Measurements from ENCODE around the gene TAS2R30. TPM values are rescaled to one million over a fixed set of nuclear protein-coding genes. Genes with fewer than 3 reads are reported as not detected.
"Not testable (repeated sequence)": the region's sequence is repeated elsewhere in the genome, so short reads cannot be mapped to it uniquely, and the experiment has no call there.

TAS2R30 gene
- polyA plus RNA-seq, 6 donors from 2014 or later = not detected

DNA sequence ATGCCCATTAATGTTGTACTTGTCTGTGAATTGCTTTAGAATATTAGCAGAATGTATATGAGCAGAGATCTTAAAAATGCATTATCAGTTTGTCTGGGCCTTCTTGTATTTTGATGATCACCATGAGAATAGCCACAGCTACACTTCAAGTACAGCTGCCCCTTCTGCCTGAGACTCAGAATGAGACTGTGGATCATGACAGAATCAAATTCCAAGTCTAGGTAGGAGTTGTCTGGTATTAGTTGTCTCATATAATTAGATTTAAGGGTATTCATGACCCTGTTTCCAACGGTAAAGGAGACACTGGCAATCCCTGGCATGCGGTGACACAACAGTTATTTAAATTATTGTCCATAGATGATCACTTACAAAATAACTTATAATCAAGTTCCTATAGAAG lies 18.3 kb upstream of the TAS2R30 start:
- peaks cover 7 to 13% (median 8%) of the 10 kb centered on the region in 3 donors for H3K4me1 Mint-ChIP-seq
- H3K4me3 Mint-ChIP-seq = no peak overlapping the region
- peaks cover 16 to 18% of the 10 kb centered on the region in 2 donors for H3K36me3 Mint-ChIP-seq
- H3K27me3 Mint-ChIP-seq = no peaks in the 10 kb centered on the region
- no peak overlapping the region for H3K27ac Mint-ChIP-seq
- DNase-seq (no peak), ATAC-seq (ENCODE audit: low read depth in 2 of 2) (no peak)
- peaks cover 4 to 25% (median 12%) of the 10 kb centered on the region in 7 donors for H3K9me3 Mint-ChIP-seq

DNA sequence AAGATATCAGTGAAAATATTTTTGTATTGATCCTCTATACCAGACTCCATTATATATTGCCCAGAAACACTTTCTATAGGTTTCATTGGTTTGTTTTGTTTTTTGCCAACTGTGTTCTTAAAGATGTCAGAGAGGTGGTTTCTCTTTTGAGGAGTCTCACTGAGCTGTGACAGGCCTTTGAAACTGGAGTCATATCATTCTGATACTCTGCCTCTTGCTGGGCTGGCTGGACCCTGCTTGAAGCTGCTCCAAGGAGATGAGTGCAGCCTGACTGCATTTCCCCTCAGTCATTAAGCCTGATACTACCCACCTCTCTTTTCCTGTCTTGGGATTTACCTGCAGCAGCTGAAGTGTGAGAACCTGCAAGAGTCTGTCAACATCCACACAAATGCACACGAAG lies 16.4 kb upstream of the TAS2R30 start:
- Mint-ChIP-seq H3K4me1 (peaks cover 6 to 9% (median 7%) of the 10 kb centered on the region in 3 donors), H3K9me3 (peaks cover 0 to 18% (median 7%) of the 10 kb centered on the region in 7 donors), H3K36me3 (peaks cover 8 to 11% of the 10 kb centered on the region in 2 donors), H3K27me3 (no peaks in the 10 kb centered on the region), H3K27ac (peak overlapping the region in 2 of 6 donors; percentile 8 to 9), H3K4me3 (no peak overlapping the region)
- DNase-seq (no peak), ATAC-seq (ENCODE audit: low read depth in 2 of 2) (no peak)

DNA sequence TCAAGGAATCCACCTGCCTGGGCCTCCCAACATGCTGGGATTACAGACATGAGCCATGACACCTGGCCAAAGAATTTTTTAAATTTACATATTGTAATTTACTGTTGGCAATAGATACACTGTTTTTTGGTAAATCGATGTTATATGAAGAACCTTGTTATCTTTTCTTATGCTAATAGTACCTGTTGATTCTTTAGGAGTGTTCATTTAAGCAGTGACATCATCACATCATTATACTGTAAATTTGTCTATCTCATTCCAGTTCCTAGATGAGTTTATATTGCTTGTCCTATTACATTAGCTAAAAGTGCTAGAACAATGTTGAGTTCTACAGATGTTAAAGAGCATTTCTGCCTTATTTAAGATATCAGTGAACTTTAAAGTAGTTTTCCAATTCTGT lies 13.0 kb upstream of the TAS2R30 start:
- no peak for DNase-seq
- H3K4me3 Mint-ChIP-seq = no peak overlapping the region

DNA sequence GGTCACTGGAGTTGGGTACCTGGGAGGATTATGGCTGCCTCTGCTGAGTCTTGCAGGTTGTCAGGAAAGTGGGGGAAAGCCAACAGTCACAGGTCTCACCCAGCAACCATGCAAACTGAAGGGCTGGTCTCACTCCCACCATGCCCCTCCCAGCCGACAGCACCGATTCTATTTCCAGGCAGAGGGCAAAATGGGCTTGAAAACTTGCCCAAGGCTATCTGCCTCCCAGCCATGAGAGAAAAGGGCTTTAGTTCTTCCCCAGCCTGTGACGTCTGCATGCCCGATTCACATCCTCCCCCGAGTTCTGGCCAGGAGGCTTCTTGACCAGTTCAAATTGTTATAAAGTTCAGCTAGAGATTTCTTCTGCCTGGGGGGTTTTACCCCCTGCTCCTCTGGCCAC lies 9.9 kb upstream of the TAS2R30 start:
- Mint-ChIP-seq H3K36me3 (peaks cover 13 to 23% of the 10 kb centered on the region in 2 donors), H3K27me3 (no peaks in the 10 kb centered on the region), H3K4me3 (no peak overlapping the region)

More for the DNA sequence above, 13.0 kb upstream of the TAS2R30 start:
- peaks cover 15 to 23% of the 10 kb centered on the region in 2 donors for H3K36me3 Mint-ChIP-seq
- ATAC-seq (ENCODE audit: low read depth in 2 of 2) = no peak
- H3K27ac Mint-ChIP-seq = peak overlapping the region in 2 of 6 donors; percentile 26 to 85
- peaks cover 8 to 28% (median 19%) of the 10 kb centered on the region in 7 donors for H3K9me3 Mint-ChIP-seq
- H3K4me1 Mint-ChIP-seq = peaks cover 12 to 18% (median 17%) of the 10 kb centered on the region in 3 donors
- H3K27me3 Mint-ChIP-seq = no peaks in the 10 kb centered on the region

DNA sequence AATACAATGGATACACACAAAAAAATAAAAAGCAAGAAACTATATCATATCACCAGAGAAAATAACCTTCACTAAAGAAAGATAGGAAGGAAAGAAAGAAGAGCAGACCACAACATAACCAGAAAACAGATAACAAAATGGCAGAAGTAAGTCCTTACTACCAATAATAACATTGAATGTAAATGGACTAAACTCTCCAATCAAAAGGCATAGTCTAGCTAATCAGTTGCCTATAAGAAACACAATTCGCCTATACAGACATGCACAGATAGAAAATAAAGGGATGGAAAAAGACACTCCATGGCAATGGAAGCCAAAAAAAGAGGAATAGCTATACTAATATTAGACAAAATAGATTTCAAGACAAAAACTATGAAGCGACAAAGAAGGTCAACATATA lies 8.9 kb upstream of the TAS2R30 start:
- ATAC-seq (ENCODE audit: low read depth in 2 of 2) = no peak
- Mint-ChIP-seq H3K9me3 (peaks cover 6 to 27% (median 17%) of the 10 kb centered on the region in 7 donors), H3K27me3 (no peaks in the 10 kb centered on the region), H3K36me3 (peaks cover 13 to 23% of the 10 kb centered on the region in 2 donors), H3K4me1 (peaks cover 20 to 28% (median 21%) of the 10 kb centered on the region in 3 donors), H3K4me3 (no peak overlapping the region), H3K27ac (peak overlapping the region in 2 of 6 donors; percentile 6 to 8)
- DNase-seq = no peak

More for the DNA sequence above, 9.9 kb upstream of the TAS2R30 start:
- Mint-ChIP-seq H3K27ac (peak overlapping the region in 2 of 6 donors; percentile 20 to 42), H3K4me1 (peaks cover 20 to 25% (median 21%) of the 10 kb centered on the region in 3 donors), H3K9me3 (peaks cover 8 to 28% (median 17%) of the 10 kb centered on the region in 7 donors)
- ATAC-seq (ENCODE audit: low read depth in 2 of 2) (no peak), DNase-seq (no peak)

DNA sequence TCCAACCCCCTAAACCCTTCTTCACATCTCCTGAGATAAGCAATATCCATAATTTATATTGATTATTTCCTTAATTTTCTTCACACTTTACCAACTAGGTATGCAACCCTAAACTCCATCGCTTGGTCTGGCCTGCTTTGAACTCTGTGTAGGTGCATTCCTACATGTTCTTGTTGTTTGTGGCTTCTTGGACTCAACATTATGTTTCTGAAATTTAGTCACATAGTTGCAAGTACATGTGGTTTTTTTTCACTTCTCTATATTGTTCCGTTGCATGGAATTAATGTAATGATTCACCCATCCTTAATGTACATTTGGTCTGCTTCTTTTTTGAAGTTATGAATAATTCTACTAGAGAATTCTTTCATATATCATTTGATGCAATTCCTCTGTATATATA lies 1.6 kb upstream of the TAS2R30 start:
- Mint-ChIP-seq H3K27me3 (no peaks in the 10 kb centered on the region), H3K9me3 (no peaks in the 10 kb centered on the region), H3K27ac (peak overlapping the region in 1 of 6 donors; percentile 75), H3K36me3 (peaks cover 0 to 28% of the 10 kb centered on the region in 2 donors), H3K4me3 (no peak overlapping the region), H3K4me1 (peaks cover 4 to 25% (median 16%) of the 10 kb centered on the region in 3 donors)
- ATAC-seq (ENCODE audit: low read depth in 2 of 2) (no peak), DNase-seq (no peak)

DNA sequence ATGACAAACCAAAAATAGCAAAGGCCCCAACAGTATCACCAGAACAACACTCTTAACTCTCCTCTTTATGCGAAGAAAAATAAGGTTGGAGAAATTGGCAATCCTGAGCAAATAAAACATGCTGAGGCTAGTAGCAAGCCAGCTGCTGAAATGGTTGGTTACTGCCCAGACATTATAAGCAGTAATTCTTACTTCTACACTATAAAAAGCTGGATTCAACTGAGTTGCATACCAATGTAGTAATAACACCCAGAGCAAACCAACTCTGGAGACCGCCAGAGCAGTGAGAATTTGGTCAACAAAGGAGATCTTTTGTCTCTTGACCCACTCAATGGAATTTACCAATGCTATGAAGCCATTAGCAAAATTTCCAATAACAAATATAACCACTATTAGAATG lies 628 bp downstream of the TAS2R30 start:
- H3K36me3 Mint-ChIP-seq = peaks cover 0 to 28% of the 10 kb centered on the region in 2 donors
- H3K4me1 Mint-ChIP-seq = peaks cover 9 to 26% (median 25%) of the 10 kb centered on the region in 3 donors
- no peaks in the 10 kb centered on the region for H3K9me3 Mint-ChIP-seq
- peak overlapping the region in 1 of 6 donors; percentile 2 for H3K27ac Mint-ChIP-seq
- ATAC-seq (ENCODE audit: low read depth in 2 of 2) (no peak), DNase-seq (no peak)
- H3K4me3 Mint-ChIP-seq = no peak overlapping the region
- no peaks in the 10 kb centered on the region for H3K27me3 Mint-ChIP-seq

DNA sequence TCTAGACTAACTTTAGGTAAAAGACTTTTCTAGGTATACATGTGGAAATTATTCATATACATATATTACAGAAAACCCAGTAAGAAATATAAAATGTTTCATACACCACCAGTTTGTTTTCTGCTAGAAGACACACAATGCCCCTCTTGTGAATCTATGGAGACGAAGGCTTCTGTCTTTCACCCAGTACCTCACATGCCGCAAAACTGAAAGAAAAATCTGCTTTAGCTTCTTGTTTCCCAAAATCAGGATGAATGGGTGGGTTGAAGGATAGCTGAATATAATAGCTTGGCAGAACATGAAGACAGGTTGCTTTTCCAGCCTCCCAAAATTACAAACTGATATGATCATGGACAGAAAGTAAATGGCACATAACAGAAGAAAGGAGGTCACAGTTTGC lies 1.3 kb downstream of the TAS2R30 start:
- Mint-ChIP-seq H3K27me3 (no peaks in the 10 kb centered on the region), H3K9me3 (no peaks in the 10 kb centered on the region), H3K4me3 (no peak overlapping the region), H3K36me3 (peaks cover 0 to 32% of the 10 kb centered on the region in 2 donors), H3K27ac (peak overlapping the region in 2 of 6 donors; percentile 2 to 53), H3K4me1 (peaks cover 9 to 26% (median 25%) of the 10 kb centered on the region in 3 donors)
- no peak for DNase-seq
- no peak for ATAC-seq (ENCODE audit: low read depth in 2 of 2)

DNA sequence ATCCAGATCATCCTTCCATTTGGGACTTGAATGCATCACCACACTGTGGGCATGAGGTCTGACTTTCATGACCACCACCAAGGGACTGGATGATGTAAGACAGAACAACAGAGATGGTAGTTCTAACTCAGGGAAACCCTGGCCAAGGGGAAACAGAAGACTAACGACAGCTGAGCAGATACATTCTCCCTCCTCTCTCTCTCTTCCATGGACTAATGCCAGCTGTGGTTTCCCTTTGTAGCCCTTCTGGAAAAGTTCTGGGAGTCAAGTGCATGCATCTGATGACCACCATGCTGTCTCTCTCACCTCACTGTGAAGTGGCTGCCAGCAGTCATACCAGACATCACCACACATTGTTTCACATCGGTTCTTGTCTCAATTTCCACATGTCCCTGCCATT lies 3.4 kb downstream of the TAS2R30 start:
- DNase-seq (no peak), ATAC-seq (ENCODE audit: low read depth in 2 of 2) (no peak)
- peaks cover 9 to 25% (median 22%) of the 10 kb centered on the region in 3 donors for H3K4me1 Mint-ChIP-seq
- peak overlapping the region in 1 of 6 donors; percentile 74 for H3K27ac Mint-ChIP-seq
- peak overlapping the region in 1 of 8 donors; percentile 14 for H3K4me3 Mint-ChIP-seq
- peaks cover 0 to 8% (median 2%) of the 10 kb centered on the region in 7 donors for H3K9me3 Mint-ChIP-seq
- peaks cover 0 to 36% of the 10 kb centered on the region in 2 donors for H3K36me3 Mint-ChIP-seq
- H3K27me3 Mint-ChIP-seq = no peaks in the 10 kb centered on the region

DNA sequence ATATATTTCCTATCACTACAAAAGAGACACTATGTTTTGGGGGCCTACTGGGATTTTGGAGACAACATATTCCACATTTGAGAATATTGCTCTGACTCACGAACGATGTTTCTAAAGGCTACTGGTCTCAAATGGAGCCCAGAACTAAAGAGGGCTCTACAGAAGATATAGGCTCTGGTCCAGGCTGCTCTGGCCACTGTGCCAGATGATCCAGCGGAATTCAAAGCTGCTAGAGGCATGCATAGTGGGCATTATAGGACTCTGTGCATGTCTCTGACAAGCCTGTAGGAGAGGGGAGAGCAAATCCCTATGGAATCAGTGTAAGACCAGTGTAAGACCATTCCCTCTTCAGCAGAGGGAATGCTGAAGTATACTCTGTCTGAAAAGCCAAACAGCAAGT lies 4.1 kb downstream of the TAS2R30 start:
- Mint-ChIP-seq H3K4me3 (no peak overlapping the region), H3K27ac (peak overlapping the region in 1 of 6 donors; percentile 81), H3K27me3 (no peaks in the 10 kb centered on the region), H3K9me3 (peaks cover 0 to 8% (median 2%) of the 10 kb centered on the region in 7 donors), H3K36me3 (peaks cover 0 to 36% of the 10 kb centered on the region in 2 donors), H3K4me1 (peaks cover 9 to 25% (median 21%) of the 10 kb centered on the region in 3 donors)
- ATAC-seq (ENCODE audit: low read depth in 2 of 2) (no peak), DNase-seq (no peak)

DNA sequence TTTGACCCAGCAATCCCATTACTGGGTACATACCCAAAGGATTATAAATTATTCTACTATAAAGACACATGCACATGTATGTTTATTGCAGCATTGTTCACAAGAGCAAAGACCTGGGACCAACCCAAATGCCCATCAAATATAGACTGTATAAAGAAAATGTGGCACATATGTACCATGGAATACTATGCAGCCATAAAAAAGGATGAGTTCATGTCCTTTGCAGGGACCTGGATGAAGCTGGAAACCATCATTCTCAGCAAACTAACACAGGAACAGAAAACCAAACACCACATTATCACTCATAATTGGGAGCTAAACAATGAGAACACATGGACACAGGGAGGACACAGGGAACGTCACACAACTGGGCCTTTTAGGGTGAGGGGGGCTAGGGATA lies 20.3 kb downstream of the TAS2R30 start:
- H3K27me3 Mint-ChIP-seq; ATAC-seq (ENCODE audit: low read depth in 2 of 2); H3K27ac Mint-ChIP-seq; H3K4me3 Mint-ChIP-seq; DNase-seq: not testable (repeated sequence)
- Mint-ChIP-seq H3K4me1 (peaks cover 52 to 72% (median 53%) of the 10 kb centered on the region in 3 donors), H3K36me3 (peaks cover 59 to 66% of the 10 kb centered on the region in 2 donors), H3K9me3 (peaks cover 14 to 58% (median 31%) of the 10 kb centered on the region in 7 donors)

DNA sequence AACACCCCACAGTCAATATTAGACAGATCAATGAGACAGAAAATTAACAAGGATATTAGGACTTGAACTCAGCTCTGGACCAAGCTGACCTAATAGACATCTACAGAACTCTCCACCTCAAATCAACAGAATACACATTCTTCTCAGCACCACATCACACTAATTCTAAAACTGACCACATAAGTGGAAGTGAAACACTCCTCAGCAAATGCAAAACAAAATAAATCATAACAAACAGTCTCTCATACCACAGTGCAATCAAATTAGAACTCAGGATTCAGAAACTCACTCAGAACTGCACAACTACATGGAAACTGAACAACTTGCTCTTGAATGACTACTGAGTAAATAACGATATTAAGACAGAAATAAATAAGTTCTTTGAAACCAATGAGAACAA lies 23.2 kb downstream of the TAS2R30 start:
- peaks cover 57 to 68% of the 10 kb centered on the region in 2 donors for H3K36me3 Mint-ChIP-seq
- not testable (repeated sequence) for DNase-seq; H3K27me3 Mint-ChIP-seq; ATAC-seq (ENCODE audit: low read depth in 2 of 2)
- peak overlapping the region in 2 of 6 donors; percentile 21 to 46 for H3K27ac Mint-ChIP-seq
- H3K4me3 Mint-ChIP-seq = peak overlapping the region in 4 of 8 donors; percentile 0 to 57 (median 35)
- H3K4me1 Mint-ChIP-seq = peaks cover 52 to 65% (median 60%) of the 10 kb centered on the region in 3 donors
- H3K9me3 Mint-ChIP-seq = peaks cover 9 to 50% (median 31%) of the 10 kb centered on the region in 7 donors

DNA sequence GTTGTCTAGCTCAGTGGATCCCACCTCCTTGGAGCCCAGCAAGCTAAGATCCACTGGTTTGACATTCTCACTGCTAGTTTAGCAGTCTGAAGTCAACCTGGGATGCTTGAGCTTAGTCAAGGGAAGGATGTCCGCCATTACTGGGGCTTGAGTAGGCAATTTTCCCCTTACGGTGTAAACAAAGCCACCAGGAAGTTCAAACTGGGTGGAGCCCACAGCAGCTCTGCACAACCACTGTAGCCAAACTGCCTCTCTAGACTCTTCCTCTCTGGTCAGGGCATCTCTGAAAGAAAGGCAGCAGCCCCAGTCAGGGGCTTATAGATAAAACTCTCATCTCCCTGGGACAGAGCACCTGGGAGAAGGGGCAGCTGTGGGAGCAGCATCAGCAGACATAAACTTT lies 25.6 kb downstream of the TAS2R30 start:
- peaks cover 57 to 70% of the 10 kb centered on the region in 2 donors for H3K36me3 Mint-ChIP-seq
- peaks cover 48 to 58% (median 48%) of the 10 kb centered on the region in 3 donors for H3K4me1 Mint-ChIP-seq
- peaks cover 9 to 43% (median 25%) of the 10 kb centered on the region in 7 donors for H3K9me3 Mint-ChIP-seq
- no peaks in the 10 kb centered on the region for H3K27me3 Mint-ChIP-seq
- peak overlapping the region in 4 of 8 donors; percentile 2 to 68 (median 38) for H3K4me3 Mint-ChIP-seq
- DNase-seq (no peak), ATAC-seq (ENCODE audit: low read depth in 2 of 2) (no peak)
- H3K27ac Mint-ChIP-seq = peak overlapping the region in 2 of 6 donors; percentile 0 to 83

DNA sequence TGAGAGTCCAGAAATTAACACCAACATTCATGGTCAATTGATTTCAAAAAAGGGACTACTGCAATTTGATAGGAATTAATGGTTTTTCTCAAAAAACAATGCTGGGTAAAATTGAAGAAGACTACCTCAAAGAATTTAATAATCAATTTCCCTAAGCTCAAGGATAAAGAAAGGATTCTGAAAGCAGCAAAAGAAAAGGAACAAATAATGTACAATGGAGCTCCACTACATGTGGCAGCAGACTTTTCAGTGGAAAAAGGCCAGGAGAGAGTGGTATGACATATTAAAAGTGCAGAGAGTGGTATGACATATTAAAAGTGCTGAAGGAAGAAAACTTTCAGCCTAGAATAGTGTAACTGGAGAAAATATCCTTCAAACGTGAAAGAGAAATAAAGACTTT lies 26.7 kb downstream of the TAS2R30 start:
- H3K27ac Mint-ChIP-seq = peak overlapping the region in 2 of 6 donors; percentile 4 to 6
- no peak for DNase-seq
- H3K36me3 Mint-ChIP-seq = peaks cover 49 to 65% of the 10 kb centered on the region in 2 donors
- peak overlapping the region in 1 of 8 donors; percentile 30 for H3K4me3 Mint-ChIP-seq
- no peak for ATAC-seq (ENCODE audit: low read depth in 2 of 2)
- no peaks in the 10 kb centered on the region for H3K27me3 Mint-ChIP-seq
- H3K4me1 Mint-ChIP-seq = peaks cover 40 to 48% (median 40%) of the 10 kb centered on the region in 3 donors
- H3K9me3 Mint-ChIP-seq = peaks cover 9 to 37% (median 23%) of the 10 kb centered on the region in 7 donors
